Activated CD8-positive, alpha-beta T cell treated with anti-CD3 and anti-CD28 coated beads, Interleukin-2, amount 10 ng/mL, durations not matched to agents 7 days and 5 days (primary cell): ENCODE data around the gene TMEM109. TPM values are rescaled to one million over a fixed set of nuclear protein-coding genes. Genes with fewer than 3 reads are reported as not detected.

ENCODE experiments used
- ATAC-seq: fragments of 150-1000 bp; cut with Tn5 transposase; one replicate; pipeline ENCODE4 v1.10.0; 2021; ENCODE audit warnings: moderate library complexity
- CTCF ChIA-PET: fragments of 350-600 bp; sonication (Branson Sonifier 250); formaldehyde crosslinking; loops from one replicate; lab custom pipeline; 2021; ENCODE audit warnings: antibody characterized with exemption; lab: Charles Lee
- POLR2A ChIA-PET: fragments of 350-600 bp; sonication (Branson Sonifier 250); formaldehyde crosslinking; loops from one replicate; lab custom pipeline; 2021; ENCODE audit warnings: antibody characterized with exemption; lab: Charles Lee
- DNase-seq: peaks from one replicate; pipeline ENCODE4 v3.0.0-alpha.2; 2020
- H3K27ac Mint-ChIP-seq: one replicate; pipeline ENCODE4 v1.8.0; 2021; ENCODE audit warnings: mild to moderate bottlenecking, mixed read lengths
- H3K27me3 Mint-ChIP-seq: one replicate; pipeline ENCODE4 v1.8.0; 2021; ENCODE audit warnings: low read depth, mixed read lengths
- H3K36me3 Mint-ChIP-seq: one replicate; pipeline ENCODE4 v1.8.0; 2021; ENCODE audit warnings: low read depth, mixed read lengths
- H3K4me1 Mint-ChIP-seq: one replicate; pipeline ENCODE4 v1.8.0; 2021; ENCODE audit warnings: low read depth, mixed read lengths
- H3K4me3 Mint-ChIP-seq: one replicate; pipeline ENCODE4 v1.8.0; 2021; ENCODE audit warnings: mild to moderate bottlenecking, mixed read lengths
- H3K9me3 Mint-ChIP-seq: one replicate; pipeline ENCODE4 v1.8.0; 2022; ENCODE audit warnings: mixed read lengths; ENCODE audit not compliant: insufficient read depth
- total RNA-seq, 2 experiments: library from RNA; stranded (reverse); gene quantifications; one replicate each; pipeline ENCODE4 v1.2.3, GENCODE V29; 2021

Gene TMEM109
- total RNA-seq, 2 experiments from 2014 or later, result 136 to 139 TPM

DNA sequence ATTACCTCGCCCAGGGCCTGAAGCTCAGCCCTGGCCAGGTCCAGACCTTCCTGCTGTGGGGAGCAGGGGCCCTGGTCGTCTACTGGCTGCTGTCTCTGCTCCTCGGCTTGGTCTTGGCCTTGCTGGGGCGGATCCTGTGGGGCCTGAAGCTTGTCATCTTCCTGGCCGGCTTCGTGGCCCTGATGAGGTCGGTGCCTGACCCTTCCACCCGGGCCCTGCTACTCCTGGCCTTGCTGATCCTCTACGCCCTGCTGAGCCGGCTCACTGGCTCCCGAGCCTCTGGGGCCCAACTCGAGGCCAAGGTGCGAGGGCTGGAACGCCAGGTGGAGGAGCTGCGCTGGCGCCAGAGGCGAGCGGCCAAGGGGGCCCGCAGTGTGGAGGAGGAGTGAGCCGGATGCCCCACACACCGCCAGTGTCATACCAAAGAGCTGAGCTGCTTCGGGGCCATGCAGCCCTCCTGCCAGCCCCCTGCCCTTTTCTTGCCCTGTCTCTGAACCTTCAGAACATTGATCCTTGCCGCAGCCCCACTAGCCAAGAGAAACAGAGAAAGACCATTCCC, 7.9 kb downstream of the TMEM109 start:
- POLR2A ChIA-PET, result interaction anchor here (0.6 kb wide), 1 partner anchor 48 kb away, joined by 3 read pairs; no protein-coding TSS in a partner anchor
- peaks cover 21% of the 10 kb centered on the region for H3K4me1 Mint-ChIP-seq
- no peak overlapping the region for H3K27ac Mint-ChIP-seq

DNA sequence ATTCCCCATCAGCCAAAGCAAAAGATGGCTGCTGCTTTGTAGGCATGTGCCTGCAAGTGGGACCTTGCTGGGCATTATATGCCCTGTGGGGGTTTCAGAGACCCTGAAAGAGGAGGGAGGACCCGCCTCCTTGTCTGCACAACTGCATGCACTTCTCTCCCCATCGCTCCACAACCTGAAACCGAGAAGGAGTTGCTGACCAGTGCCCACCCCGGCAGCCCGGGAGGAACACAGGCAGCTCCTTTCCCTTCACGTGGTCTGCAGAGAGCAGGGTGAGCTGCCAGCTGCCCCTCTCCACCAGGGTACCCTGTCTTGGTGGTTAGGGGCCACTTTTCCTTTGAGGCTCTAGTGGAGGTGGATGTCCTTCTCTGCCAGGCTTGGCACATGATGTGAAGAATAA, 8.9 kb downstream of the TMEM109 start:
- Mint-ChIP-seq H3K27ac (no peak overlapping the region), H3K4me1 (peaks cover 14% of the 10 kb centered on the region), H3K9me3 (no peaks in the 10 kb centered on the region), H3K36me3 (peaks cover 42% of the 10 kb centered on the region), H3K27me3 (peaks cover 25% of the 10 kb centered on the region), H3K4me3 (no peak overlapping the region)
- ATAC-seq, result no peak
- ChIA-PET POLR2A (interaction anchor here (1.6 kb wide), 1 partner anchor 8 kb away, joined by 6 read pairs; no protein-coding TSS in a partner anchor), CTCF (interaction anchor here (1.4 to 1.5 kb wide), 2 partner anchors 17 to 23 kb away, joined by 3 read pairs; no protein-coding TSS in a partner anchor)
- DNase-seq, result no peak

More for the DNA sequence above, 7.9 kb downstream of the TMEM109 start:
- CTCF ChIA-PET, result interaction anchor here (1.2 to 1.5 kb wide), 3 partner anchors 16 to 48 kb away, joined by 3 to 4 read pairs (median 3); no protein-coding TSS in a partner anchor
- no peak overlapping the region for H3K4me3 Mint-ChIP-seq
- no peaks in the 10 kb centered on the region for H3K9me3 Mint-ChIP-seq
- DNase-seq (no peak), ATAC-seq (no peak)
- peaks cover 49% of the 10 kb centered on the region for H3K36me3 Mint-ChIP-seq
- H3K27me3 Mint-ChIP-seq, result peaks cover 22% of the 10 kb centered on the region

DNA sequence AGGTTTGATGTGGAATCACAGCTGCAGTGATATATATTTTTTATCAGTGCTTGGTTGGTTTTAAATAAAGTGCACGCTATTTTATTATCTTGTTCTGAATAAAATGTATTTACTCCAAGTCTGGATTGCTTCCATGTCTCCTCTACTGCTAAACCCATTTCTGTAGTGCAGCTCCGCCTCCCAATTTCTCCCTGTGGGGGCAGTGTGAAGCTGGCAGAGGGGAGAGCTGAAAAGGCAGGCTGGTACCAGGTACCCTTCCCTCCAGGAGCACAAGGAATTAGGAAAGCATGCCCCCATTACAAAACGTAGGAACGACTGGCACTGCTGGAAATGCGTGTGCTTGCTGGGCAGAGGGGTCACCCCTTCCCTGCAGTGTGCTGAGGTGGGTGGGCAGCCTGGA, 9.4 kb downstream of the TMEM109 start:
- H3K36me3 Mint-ChIP-seq, result peaks cover 40% of the 10 kb centered on the region

DNA sequence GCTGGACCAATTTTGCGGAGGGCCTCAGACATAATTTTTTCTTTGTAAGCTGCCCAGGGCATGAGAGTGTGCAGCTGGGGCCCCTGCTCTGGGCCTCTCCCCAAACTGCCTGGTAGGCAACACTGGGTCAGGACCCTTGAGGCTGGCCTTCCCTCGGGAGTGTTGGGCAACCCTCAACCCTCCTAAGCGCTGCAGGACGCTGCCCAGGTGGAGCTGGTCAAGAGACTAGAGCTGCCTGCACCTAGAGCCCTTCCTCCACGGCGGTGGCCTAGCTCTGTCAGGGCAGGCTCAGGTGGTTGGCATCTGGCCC, 9.8 kb downstream of the TMEM109 start:
- Mint-ChIP-seq H3K27ac (no peak overlapping the region), H3K4me1 (peaks cover 13% of the 10 kb centered on the region), H3K27me3 (peaks cover 25% of the 10 kb centered on the region), H3K36me3 (peaks cover 35% of the 10 kb centered on the region), H3K9me3 (no peaks in the 10 kb centered on the region), H3K4me3 (peak overlapping the region; percentile 53)
- ChIA-PET POLR2A (interaction anchor here (1.1 to 1.6 kb wide), 2 partner anchors 9 to 10 kb away, joined by 4 to 6 read pairs; partner anchors contain the start of gene TMEM109), CTCF (interaction anchor here (1.4 kb wide), 2 partner anchors 8 to 16 kb away, joined by 3 to 11 read pairs; no protein-coding TSS in a partner anchor)
- ATAC-seq (no peak), DNase-seq (no peak)

More for the DNA sequence above, 9.4 kb downstream of the TMEM109 start:
- Mint-ChIP-seq H3K4me3 (no peak overlapping the region), H3K9me3 (no peaks in the 10 kb centered on the region), H3K27ac (no peak overlapping the region), H3K27me3 (peaks cover 25% of the 10 kb centered on the region), H3K4me1 (peaks cover 13% of the 10 kb centered on the region)
- no peak for ATAC-seq
- ChIA-PET POLR2A (interaction anchor here (1.1 to 1.6 kb wide), 2 partner anchors 8 to 10 kb away, joined by 4 to 6 read pairs; partner anchors contain the start of gene TMEM109), CTCF (interaction anchor here (1.4 to 1.5 kb wide), 3 partner anchors 8 to 23 kb away, joined by 3 to 11 read pairs (median 3); no protein-coding TSS in a partner anchor)
- DNase-seq, result no peak

DNA sequence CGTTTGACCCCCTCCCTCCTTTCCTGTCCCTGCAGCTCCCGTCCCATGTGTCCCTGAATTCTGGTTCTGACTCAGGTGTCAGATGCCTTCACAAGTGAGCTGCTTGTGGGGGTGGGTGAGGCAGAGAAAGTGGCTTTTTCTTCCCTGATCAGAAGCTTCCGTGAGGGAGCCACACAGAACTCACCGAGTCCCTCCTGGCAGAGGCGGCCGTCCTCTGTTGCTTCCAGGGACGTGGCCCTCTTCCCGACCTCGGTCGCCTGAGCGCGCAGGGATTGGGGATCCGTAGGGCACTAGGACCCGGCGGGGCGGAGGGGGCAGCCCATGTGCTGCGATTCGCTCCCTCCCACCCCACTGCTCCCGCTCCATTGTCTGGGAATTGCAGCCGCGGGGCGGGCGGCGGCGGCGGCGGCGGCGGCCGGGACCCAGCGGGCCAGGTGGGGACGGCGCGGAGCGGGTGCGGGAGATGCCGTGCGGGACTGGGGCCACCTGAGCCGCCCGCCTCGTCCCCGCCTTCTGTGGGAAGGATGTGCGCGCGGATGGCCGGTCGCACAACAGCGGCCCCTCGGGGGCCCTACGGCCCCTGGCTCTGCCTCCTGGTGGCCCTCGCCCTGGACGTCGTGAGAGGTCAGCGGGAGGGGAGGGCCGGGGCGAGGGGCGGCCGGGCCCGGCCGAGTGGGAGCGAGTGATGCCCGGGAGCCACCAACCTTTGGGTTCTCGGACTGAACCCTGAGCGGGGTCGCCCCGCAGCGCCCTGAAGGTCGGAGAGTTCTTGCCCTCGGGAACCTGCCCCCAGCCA, 10.3 kb downstream of the TMEM109 start, which contains the start of gene TMEM132A:
TSS of gene TMEM132A (plus strand) at position 351 of the 796 bp plus-strand sequence. CDS start at position 525, 174 bp downstream.
- peak; percentile 42 for ATAC-seq
- peaks cover 25% of the 10 kb centered on the region for H3K27me3 Mint-ChIP-seq
- POLR2A ChIA-PET, result interaction anchor here (1.1 to 1.6 kb wide), 2 partner anchors 9 to 11 kb away, joined by 4 to 6 read pairs; partner anchors contain the start of gene TMEM109
- CTCF ChIA-PET, result interaction anchor here (1.4 kb wide), 2 partner anchors 9 to 16 kb away, joined by 3 to 11 read pairs; no protein-coding TSS in a partner anchor
- no peaks in the 10 kb centered on the region for H3K9me3 Mint-ChIP-seq
- peaks cover 13% of the 10 kb centered on the region for H3K4me1 Mint-ChIP-seq
- no peak for DNase-seq
- peaks cover 35% of the 10 kb centered on the region for H3K36me3 Mint-ChIP-seq
- peak within 1 kb of the TSS; percentile 53 for H3K4me3 Mint-ChIP-seq
- H3K27ac Mint-ChIP-seq, result no peak within 1 kb of the TSS

DNA sequence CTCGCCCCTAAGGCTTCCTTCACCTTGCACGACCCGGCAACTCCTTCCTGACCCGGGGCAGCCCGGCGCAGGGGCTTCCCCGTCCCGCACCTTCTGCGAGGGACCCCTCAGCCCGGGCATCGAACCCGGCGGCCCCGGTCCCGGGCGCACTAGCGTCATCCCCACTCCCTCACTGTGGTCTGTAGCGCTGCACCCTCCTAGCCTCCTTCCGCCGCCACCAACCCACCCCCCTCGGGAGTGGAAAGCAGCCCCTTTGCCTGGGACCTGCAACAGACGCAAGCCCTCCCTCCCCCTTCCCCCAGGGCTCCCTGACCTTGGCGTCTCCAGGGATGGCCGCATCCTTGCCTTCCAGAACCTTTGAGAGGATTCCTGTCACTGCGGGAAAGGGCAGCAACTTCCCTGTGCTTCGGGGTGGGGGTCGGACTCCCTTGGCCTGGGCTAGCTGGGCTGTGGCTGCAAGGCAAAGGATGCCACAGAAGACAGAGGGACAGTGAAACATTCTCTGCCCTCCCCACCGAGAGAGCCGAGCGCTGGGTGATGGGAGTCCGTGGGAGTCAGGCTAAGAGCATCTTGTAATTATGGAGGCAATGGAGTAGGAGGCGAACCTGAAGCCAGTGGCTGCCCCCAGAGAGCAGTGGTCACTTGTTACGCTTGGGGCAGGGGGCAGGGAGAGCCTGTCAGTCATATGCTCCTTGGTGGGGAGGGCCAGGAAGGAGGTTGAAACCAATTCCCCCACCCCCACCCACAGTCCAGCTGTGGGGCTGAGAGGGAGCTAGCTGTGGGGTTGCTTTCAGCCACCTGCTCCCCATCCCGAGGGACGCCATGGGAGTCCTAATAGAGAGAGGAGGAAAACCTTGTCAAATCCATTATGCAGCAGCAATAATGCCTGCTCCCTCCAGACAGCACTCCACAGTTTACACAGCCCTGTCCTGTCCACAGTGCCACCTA, 11.2 kb downstream of the TMEM109 start:
- Mint-ChIP-seq H3K27ac (no peak overlapping the region), H3K4me3 (peak overlapping the region; percentile 34), H3K27me3 (peaks cover 29% of the 10 kb centered on the region), H3K36me3 (peaks cover 32% of the 10 kb centered on the region), H3K9me3 (no peaks in the 10 kb centered on the region), H3K4me1 (peaks cover 13% of the 10 kb centered on the region)
- DNase-seq, result no peak
- ATAC-seq, result peak; percentile 29
- ChIA-PET POLR2A (no interaction called here), CTCF (no interaction called here)

DNA sequence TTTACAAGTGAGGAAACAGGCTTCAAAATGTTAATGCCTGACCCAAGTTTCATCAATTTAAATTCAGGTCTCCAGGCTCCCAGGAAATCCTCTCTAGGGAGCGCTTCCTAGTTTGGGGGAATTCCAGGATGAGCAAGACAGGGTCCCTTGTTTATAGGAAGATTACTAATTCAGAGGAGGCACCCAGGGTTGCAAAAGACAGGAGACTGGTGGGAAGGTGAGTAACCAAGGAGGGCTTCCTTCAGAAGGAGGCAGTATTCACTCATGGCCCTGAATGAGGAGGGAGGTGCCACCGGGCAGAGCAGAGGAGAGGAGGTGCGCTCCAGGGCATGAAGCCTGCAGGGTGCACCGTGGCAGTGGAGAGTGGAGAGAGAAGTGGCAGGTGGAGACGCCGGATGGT, 11.9 kb downstream of the TMEM109 start:
- Mint-ChIP-seq H3K36me3 (peaks cover 26% of the 10 kb centered on the region), H3K27me3 (peaks cover 32% of the 10 kb centered on the region), H3K27ac (no peak overlapping the region), H3K4me3 (no peak overlapping the region), H3K9me3 (no peaks in the 10 kb centered on the region), H3K4me1 (peaks cover 13% of the 10 kb centered on the region)
- ATAC-seq, result no peak
- ChIA-PET POLR2A (no interaction called here), CTCF (interaction anchor here (1.4 kb wide), 1 partner anchor 11 kb away, joined by 8 read pairs; no protein-coding TSS in a partner anchor)
- DNase-seq, result no peak

DNA sequence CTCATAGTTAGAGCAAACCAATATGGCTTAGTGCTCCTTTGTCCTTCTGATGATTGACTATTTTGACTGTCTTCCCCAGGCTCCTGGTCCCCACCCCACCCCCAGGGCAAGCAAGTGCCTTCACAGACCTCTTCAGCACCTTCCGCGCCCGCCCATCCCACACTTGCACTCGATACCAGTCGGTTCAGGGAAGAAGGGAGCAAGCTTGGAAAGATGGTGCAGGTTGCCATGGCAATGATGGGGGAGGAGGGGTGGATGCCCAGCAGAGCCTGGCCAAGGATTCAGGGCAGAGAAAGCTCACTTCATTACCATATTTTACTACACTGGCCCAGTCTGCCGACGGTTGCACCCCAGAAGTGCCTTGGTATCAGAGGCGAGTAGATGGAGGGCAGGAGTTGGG, 12.5 kb downstream of the TMEM109 start:
- H3K36me3 Mint-ChIP-seq, result peaks cover 19% of the 10 kb centered on the region
- peaks cover 13% of the 10 kb centered on the region for H3K4me1 Mint-ChIP-seq
- no peaks in the 10 kb centered on the region for H3K9me3 Mint-ChIP-seq
- no peak for DNase-seq
- no peak for ATAC-seq
- H3K4me3 Mint-ChIP-seq, result no peak overlapping the region
- no peak overlapping the region for H3K27ac Mint-ChIP-seq
- POLR2A ChIA-PET, result no interaction called here
- peaks cover 33% of the 10 kb centered on the region for H3K27me3 Mint-ChIP-seq
- CTCF ChIA-PET, result interaction anchor here (1.4 kb wide), 1 partner anchor 11 kb away, joined by 8 read pairs; no protein-coding TSS in a partner anchor

DNA sequence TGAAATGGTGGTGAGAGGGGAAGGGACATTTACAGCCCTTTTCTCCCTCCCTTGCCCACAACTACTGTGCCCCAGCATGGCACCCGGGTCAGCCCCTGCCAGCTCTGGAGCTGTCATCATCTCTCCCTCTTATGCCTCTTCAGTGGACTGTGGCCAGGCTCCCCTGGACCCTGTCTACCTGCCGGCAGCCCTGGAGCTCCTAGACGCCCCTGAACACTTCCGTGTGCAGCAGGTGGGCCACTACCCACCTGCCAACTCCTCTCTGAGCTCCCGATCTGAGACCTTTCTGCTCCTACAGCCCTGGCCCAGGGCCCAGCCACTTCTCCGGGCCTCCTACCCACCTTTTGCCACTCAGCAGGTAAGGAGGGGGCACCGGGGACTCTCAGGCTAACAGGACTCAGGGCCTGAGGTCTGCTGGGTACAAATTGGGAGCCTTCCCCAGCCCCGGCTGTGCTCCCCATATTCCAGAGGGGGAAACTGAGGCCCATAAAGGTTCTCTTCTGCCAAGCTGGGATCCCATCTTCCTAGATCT, 13.2 kb downstream of the TMEM109 start:
- peaks cover 14% of the 10 kb centered on the region for H3K36me3 Mint-ChIP-seq
- ChIA-PET POLR2A (no interaction called here), CTCF (interaction anchor here (1.4 kb wide), 1 partner anchor 12 kb away, joined by 8 read pairs; no protein-coding TSS in a partner anchor)

DNA sequence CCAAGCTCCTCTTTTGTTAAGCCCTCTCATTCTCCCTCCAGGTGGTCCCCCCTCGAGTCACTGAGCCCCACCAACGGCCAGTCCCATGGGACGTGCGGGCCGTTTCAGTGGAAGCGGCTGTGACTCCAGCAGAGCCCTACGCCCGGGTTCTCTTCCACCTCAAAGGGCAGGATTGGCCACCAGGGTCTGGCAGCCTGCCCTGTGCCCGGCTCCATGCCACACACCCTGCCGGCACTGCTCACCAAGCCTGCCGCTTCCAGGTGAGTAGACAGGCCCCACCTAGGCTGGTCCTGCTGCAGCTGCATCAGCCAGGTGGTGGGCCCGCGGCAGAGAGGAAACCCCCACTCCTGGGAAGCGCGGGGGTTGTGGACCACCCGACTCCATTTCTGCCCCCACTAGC, 13.6 kb downstream of the TMEM109 start:
- ChIA-PET CTCF (interaction anchor here (1.4 kb wide), 1 partner anchor 12 kb away, joined by 8 read pairs; no protein-coding TSS in a partner anchor), POLR2A (no interaction called here)
- DNase-seq, result no peak
- Mint-ChIP-seq H3K4me3 (no peak overlapping the region), H3K27ac (no peak overlapping the region), H3K36me3 (peaks cover 9% of the 10 kb centered on the region), H3K27me3 (peaks cover 33% of the 10 kb centered on the region), H3K4me1 (peaks cover 13% of the 10 kb centered on the region), H3K9me3 (no peaks in the 10 kb centered on the region)
- ATAC-seq, result no peak

More for the DNA sequence above, 13.2 kb downstream of the TMEM109 start:
- Mint-ChIP-seq H3K4me1 (peaks cover 13% of the 10 kb centered on the region), H3K4me3 (no peak overlapping the region), H3K27me3 (peaks cover 33% of the 10 kb centered on the region), H3K9me3 (no peaks in the 10 kb centered on the region), H3K27ac (no peak overlapping the region)
- ATAC-seq (no peak), DNase-seq (no peak)
